H1 (cell line): Measurements from ENCODE around the gene WNT7A. TPM values are rescaled to one million over a fixed set of nuclear protein-coding genes. Genes with fewer than 3 reads are reported as not detected.

Source experiments
- ASH2L ChIP-seq: fragments of 200-600, 300-600 bp; sonication (generic); IDR thresholded peaks from one replicate; pipeline ENCODE4 v1.7.1; 2017; ENCODE audit warnings: low read length
- GABPA ChIP-seq: IDR thresholded peaks from 2 replicates; pipeline ENCODE4 v1.6.1; 2011; ENCODE audit warnings: mild to moderate bottlenecking, low read length, moderate library complexity, borderline replicate concordance; ENCODE audit not compliant: insufficient read depth
- GTF2F1 ChIP-seq: IDR thresholded peaks from 2 replicates; pipeline ENCODE4 v1.6.1; 2012; ENCODE audit warnings: low read depth, low read length, improper control_type of control experiment, borderline replicate concordance
- RBBP5 ChIP-seq: IDR thresholded peaks from 2 replicates; pipeline ENCODE4 v1.7.1; 2012; ENCODE audit warnings: low read depth, mild to moderate bottlenecking, inconsistent platforms, low read length, moderate library complexity, borderline replicate concordance
- RXRA ChIP-seq: IDR thresholded peaks from 2 replicates; pipeline ENCODE4 v1.6.1; 2011; ENCODE audit warnings: low read depth, mild to moderate bottlenecking, low read length, moderate library complexity; ENCODE audit not compliant: insufficient read depth
- TAF1 ChIP-seq: IDR thresholded peaks from 2 replicates; pipeline ENCODE4 v1.6.1; 2011; ENCODE audit warnings: mild to moderate bottlenecking, low read depth, low read length
- polyA plus RNA-seq, 7 experiments: library from polyadenylated mRNA; depleted of rRNA in 3 of 7; stranded (reverse) in 5 of 7; unstranded in 2 of 7; fragments of >200 nt in 5 of 7; fragments of 200-250 nt in 2 of 7; gene quantifications; 1 replicate in 5 of 7; 2 replicates in 1 of 7; 4 replicates in 1 of 7; pipeline versions ENCODE4 v1.2.1 to v1.2.3, GENCODE V29; 2011 to 2013; ENCODE audit warnings: missing spikeins in 2 of 7, mixed read lengths in 2 of 7
- total RNA-seq: library from RNA; stranded (reverse); fragmentation: NEBNext Ultra II Directional; extraction: Animal tissue kit (Norgen Biotek cat#: 25700); gene quantifications from 2 replicates; pipeline ENCODE4 v1.2.1, GENCODE V29; 2021
- TF ChIP-seq, protein P1 (sequence below): fragments of 300-600 bp; sonication (generic); IDR thresholded peaks from 2 replicates; pipeline ENCODE4 v1.7.1; 2012; ENCODE audit warnings: low read length, moderate library complexity, mild to moderate bottlenecking, inconsistent platforms; ENCODE audit not compliant: insufficient replicate concordance
- TF ChIP-seq, protein P2 (sequence below): IDR thresholded peaks from 2 replicates; pipeline ENCODE4 v1.6.1; 2011; ENCODE audit warnings: low read depth, mild to moderate bottlenecking, low read length; ENCODE audit not compliant: insufficient read depth

Gene WNT7A
- total and polyA plus RNA-seq, 2 of the 8 experiments (the other 6 are each of a cell fraction or from before 2014, with no cell fraction given): 0.02 TPM; not detected in 1

DNA sequence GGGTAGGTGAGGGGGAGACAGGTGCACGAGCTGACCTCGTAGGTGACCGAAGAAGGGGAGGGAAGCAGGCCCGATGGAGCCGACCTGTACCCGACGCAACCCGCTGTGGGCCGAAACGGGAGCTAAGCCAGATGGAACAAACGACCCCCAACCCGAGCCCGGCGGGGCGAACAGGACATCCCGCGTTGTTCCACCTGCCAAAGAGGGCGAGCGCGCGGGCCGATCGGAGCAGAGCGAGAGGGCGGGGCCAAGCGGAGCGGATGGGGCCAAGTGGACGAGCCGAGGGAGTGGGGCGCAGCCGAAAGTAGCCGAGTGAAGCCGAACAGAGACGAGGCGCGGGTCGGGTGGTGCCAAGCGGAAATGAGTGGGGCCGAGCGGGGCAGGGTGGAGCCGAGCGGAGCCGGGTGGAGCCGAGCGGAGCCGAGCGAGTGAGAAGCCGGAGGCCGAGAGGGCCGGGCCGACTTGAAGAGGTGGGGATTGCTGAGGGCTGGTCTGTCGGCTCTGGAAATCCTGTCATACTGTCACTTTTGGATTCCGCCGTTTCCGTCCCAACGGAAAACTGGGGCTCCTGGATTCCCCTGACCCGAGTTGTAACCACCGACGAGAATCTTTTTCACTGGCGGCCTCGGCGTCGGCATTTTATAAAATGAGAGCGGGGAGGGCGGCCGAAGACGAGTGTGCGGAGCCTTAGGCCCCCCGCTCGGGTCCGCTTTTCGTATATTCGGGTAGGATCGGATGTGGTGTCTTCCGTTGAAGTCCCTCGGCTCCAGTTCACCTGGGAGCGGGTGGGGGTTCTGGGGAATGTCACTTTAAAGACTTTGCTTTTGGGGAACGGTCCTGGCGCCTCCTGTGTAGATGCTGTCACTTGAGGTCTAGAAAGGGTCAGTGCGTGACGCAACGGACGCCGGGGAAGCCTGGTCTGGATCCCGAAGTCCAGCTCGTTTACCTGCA lies 15.6 kb upstream of the WNT7A start (continued):
- TF ChIP-seq, protein P1, sequence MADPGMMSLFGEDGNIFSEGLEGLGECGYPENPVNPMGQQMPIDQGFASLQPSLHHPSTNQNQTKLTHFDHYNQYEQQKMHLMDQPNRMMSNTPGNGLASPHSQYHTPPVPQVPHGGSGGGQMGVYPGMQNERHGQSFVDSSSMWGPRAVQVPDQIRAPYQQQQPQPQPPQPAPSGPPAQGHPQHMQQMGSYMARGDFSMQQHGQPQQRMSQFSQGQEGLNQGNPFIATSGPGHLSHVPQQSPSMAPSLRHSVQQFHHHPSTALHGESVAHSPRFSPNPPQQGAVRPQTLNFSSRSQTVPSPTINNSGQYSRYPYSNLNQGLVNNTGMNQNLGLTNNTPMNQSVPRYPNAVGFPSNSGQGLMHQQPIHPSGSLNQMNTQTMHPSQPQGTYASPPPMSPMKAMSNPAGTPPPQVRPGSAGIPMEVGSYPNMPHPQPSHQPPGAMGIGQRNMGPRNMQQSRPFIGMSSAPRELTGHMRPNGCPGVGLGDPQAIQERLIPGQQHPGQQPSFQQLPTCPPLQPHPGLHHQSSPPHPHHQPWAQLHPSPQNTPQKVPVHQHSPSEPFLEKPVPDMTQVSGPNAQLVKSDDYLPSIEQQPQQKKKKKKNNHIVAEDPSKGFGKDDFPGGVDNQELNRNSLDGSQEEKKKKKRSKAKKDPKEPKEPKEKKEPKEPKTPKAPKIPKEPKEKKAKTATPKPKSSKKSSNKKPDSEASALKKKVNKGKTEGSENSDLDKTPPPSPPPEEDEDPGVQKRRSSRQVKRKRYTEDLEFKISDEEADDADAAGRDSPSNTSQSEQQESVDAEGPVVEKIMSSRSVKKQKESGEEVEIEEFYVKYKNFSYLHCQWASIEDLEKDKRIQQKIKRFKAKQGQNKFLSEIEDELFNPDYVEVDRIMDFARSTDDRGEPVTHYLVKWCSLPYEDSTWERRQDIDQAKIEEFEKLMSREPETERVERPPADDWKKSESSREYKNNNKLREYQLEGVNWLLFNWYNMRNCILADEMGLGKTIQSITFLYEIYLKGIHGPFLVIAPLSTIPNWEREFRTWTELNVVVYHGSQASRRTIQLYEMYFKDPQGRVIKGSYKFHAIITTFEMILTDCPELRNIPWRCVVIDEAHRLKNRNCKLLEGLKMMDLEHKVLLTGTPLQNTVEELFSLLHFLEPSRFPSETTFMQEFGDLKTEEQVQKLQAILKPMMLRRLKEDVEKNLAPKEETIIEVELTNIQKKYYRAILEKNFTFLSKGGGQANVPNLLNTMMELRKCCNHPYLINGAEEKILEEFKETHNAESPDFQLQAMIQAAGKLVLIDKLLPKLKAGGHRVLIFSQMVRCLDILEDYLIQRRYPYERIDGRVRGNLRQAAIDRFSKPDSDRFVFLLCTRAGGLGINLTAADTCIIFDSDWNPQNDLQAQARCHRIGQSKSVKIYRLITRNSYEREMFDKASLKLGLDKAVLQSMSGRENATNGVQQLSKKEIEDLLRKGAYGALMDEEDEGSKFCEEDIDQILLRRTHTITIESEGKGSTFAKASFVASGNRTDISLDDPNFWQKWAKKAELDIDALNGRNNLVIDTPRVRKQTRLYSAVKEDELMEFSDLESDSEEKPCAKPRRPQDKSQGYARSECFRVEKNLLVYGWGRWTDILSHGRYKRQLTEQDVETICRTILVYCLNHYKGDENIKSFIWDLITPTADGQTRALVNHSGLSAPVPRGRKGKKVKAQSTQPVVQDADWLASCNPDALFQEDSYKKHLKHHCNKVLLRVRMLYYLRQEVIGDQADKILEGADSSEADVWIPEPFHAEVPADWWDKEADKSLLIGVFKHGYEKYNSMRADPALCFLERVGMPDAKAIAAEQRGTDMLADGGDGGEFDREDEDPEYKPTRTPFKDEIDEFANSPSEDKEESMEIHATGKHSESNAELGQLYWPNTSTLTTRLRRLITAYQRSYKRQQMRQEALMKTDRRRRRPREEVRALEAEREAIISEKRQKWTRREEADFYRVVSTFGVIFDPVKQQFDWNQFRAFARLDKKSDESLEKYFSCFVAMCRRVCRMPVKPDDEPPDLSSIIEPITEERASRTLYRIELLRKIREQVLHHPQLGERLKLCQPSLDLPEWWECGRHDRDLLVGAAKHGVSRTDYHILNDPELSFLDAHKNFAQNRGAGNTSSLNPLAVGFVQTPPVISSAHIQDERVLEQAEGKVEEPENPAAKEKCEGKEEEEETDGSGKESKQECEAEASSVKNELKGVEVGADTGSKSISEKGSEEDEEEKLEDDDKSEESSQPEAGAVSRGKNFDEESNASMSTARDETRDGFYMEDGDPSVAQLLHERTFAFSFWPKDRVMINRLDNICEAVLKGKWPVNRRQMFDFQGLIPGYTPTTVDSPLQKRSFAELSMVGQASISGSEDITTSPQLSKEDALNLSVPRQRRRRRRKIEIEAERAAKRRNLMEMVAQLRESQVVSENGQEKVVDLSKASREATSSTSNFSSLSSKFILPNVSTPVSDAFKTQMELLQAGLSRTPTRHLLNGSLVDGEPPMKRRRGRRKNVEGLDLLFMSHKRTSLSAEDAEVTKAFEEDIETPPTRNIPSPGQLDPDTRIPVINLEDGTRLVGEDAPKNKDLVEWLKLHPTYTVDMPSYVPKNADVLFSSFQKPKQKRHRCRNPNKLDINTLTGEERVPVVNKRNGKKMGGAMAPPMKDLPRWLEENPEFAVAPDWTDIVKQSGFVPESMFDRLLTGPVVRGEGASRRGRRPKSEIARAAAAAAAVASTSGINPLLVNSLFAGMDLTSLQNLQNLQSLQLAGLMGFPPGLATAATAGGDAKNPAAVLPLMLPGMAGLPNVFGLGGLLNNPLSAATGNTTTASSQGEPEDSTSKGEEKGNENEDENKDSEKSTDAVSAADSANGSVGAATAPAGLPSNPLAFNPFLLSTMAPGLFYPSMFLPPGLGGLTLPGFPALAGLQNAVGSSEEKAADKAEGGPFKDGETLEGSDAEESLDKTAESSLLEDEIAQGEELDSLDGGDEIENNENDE: no peak
- TF ChIP-seq TAF1 (0 out of 2 replicates have a peak, but pooled peaks have one; percentile 23), RXRA (no peak), GABPA (no peak), ASH2L (peak; percentile 52), RBBP5 (no peak), GTF2F1 (no peak)
- TF ChIP-seq, protein P2, sequence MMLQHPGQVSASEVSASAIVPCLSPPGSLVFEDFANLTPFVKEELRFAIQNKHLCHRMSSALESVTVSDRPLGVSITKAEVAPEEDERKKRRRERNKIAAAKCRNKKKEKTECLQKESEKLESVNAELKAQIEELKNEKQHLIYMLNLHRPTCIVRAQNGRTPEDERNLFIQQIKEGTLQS: no peak
